ENCODE measurements around the gene KDM4B. TPM values are rescaled to one million over a fixed set of nuclear protein-coding genes. Genes with fewer than 3 reads are reported as not detected.

Gene KDM4B
- total RNA-seq, 1 experiment from 2014 or later: 35.9 TPM

- RAD21 ChIA-PET (ENCODE audit: low non-redundant PET in 1 of 2, low total read pairs in 2 of 2, uncharacterized antibody in 2 of 2, unreplicated experiment in 2 of 2): no interaction called here
- Histone ChIP-seq H3K27ac (ENCODE audit: low read depth, low read length) (no peak overlapping the region), H3K9me2 (ENCODE audit: insufficient read depth) (no peaks in the 10 kb centered on the region), H3K4me3 (replicated peaks in 1 of 2; ENCODE audit: low read depth in 1 of 2, low read length in 2 of 2) (no peak overlapping the region), H3K4me2 (ENCODE audit: low read length) (no peak overlapping the region), H4K20me1 (ENCODE audit: insufficient read depth) (no peaks in the 10 kb centered on the region), H3K36me3 (ENCODE audit: control insufficient read depth in 1 of 2, insufficient read depth in 2 of 2, low read length in 2 of 2) (no peaks in the 10 kb centered on the region), H3K9ac (ENCODE audit: low read length) (no peak overlapping the region), H3K27me3 (ENCODE audit: insufficient read depth, low read length) (no peaks in the 10 kb centered on the region), H3K79me2 (ENCODE audit: insufficient read depth, low read length) (no peaks in the 10 kb centered on the region), H3K4me1 (ENCODE audit: control insufficient read depth in 1 of 2, insufficient read depth in 2 of 2, low read length in 2 of 2) (peaks cover 14 to 23% of the 10 kb centered on the region in 2 experiments; a peak in 3 of 4 replicates), H3K9me3 (ENCODE audit: control insufficient read depth in 1 of 2, insufficient read depth in 1 of 2, low read depth in 1 of 2, low read length in 2 of 2) (no peaks in the 10 kb centered on the region), H2AFZ (ENCODE audit: low read depth, low read length, poor library complexity, severe bottlenecking) (no peak overlapping the region)
- POLR2A ChIA-PET: no interaction called here
- no peak for TF ChIP-seq TCF7L2 (IDR thresholded peaks at IDR 0.05; ENCODE audit: borderline replicate concordance, extremely low read depth, insufficient read depth, insufficient read length)
- no peak for TF ChIP-seq ELF1 (IDR thresholded peaks at IDR 0.05; ENCODE audit: borderline replicate concordance, low read depth)
- TF ChIP-seq SIN3A (IDR thresholded peaks at IDR 0.05; ENCODE audit: low read depth): no peak
- no peak for TF ChIP-seq ATF3 (IDR thresholded peaks at IDR 0.05)
- TF ChIP-seq FOSL1 (IDR thresholded peaks at IDR 0.05; ENCODE audit: low read depth): no peak
- no peak for TF ChIP-seq MAX (IDR thresholded peaks at IDR 0.05)
- no peak for TF ChIP-seq ZNF274 (IDR thresholded peaks at IDR 0.05; ENCODE audit: low read depth, low read length)
- no peak for TF ChIP-seq EGR1 (IDR thresholded peaks at IDR 0.05; ENCODE audit: low read depth)
- TF ChIP-seq POLR2A (IDR thresholded peaks at IDR 0.05; ENCODE audit: borderline replicate concordance, extremely low read depth, insufficient read depth, insufficient read length): no peak
- TF ChIP-seq CEBPB (IDR thresholded peaks at IDR 0.05; ENCODE audit: low read depth): no peak
- CTCF ChIA-PET: no interaction called here
- no TSS peak for BruUV-seq (replicated peaks)
- intact Hi-C loops (cut with micrococcal nuclease): no loop called here
- ATAC-seq (no peak), DNase-seq (ENCODE audit: low read depth, low spot score) (no peak)
Observed at GRCh38 chr19:5181329-5181728, 212.4 kb downstream of the KDM4B start.

GRCh38 chr19:5182751-5183150 is 213.8 kb downstream of the KDM4B start:
- H3K4me3 ChIP-seq (replicated peaks in 1 of 2; ENCODE audit: low read depth in 1 of 2, low read length in 2 of 2): no peak overlapping the region
- H3K4me1 ChIP-seq (ENCODE audit: control insufficient read depth in 1 of 2, insufficient read depth in 2 of 2, low read length in 2 of 2): peaks cover 3 to 11% of the 10 kb centered on the region in 2 experiments; a peak in 3 of 4 replicates
- intact Hi-C loops (cut with micrococcal nuclease): no loop called here
- H3K9me3 ChIP-seq (ENCODE audit: control insufficient read depth in 1 of 2, insufficient read depth in 1 of 2, low read depth in 1 of 2, low read length in 2 of 2): no peaks in the 10 kb centered on the region
- no peaks in the 10 kb centered on the region for H3K36me3 ChIP-seq (ENCODE audit: control insufficient read depth in 1 of 2, insufficient read depth in 2 of 2, low read length in 2 of 2)
- no peaks in the 10 kb centered on the region for H3K9me2 ChIP-seq (ENCODE audit: insufficient read depth)
- no peaks in the 10 kb centered on the region for H3K79me2 ChIP-seq (ENCODE audit: insufficient read depth, low read length)
- CTCF ChIA-PET: no interaction called here
- no peak overlapping the region for H3K4me2 ChIP-seq (ENCODE audit: low read length)
- no peaks in the 10 kb centered on the region for H4K20me1 ChIP-seq (ENCODE audit: insufficient read depth)
- no peak for ATAC-seq
- RAD21 ChIA-PET (ENCODE audit: low non-redundant PET in 1 of 2, low total read pairs in 2 of 2, uncharacterized antibody in 2 of 2, unreplicated experiment in 2 of 2): no interaction called here
- no peak overlapping the region for H3K9ac ChIP-seq (ENCODE audit: low read length)
- no TSS peak for BruUV-seq (replicated peaks)
- H3K27ac ChIP-seq (ENCODE audit: low read depth, low read length): no peak overlapping the region
- no peak for DNase-seq (ENCODE audit: low read depth, low spot score)
- no peak for TF ChIP-seq ZBTB33 (IDR thresholded peaks at IDR 0.05; ENCODE audit: extremely low read depth, insufficient replicate concordance, low read length)
- no peak for TF ChIP-seq ZNF274 (IDR thresholded peaks at IDR 0.05; ENCODE audit: low read depth, low read length)
- TF ChIP-seq EGR1 (IDR thresholded peaks at IDR 0.05; ENCODE audit: low read depth): no peak
- no peak for TF ChIP-seq EZH2phosphoT487 (IDR thresholded peaks at IDR 0.05; ENCODE audit: borderline replicate concordance)
- TF ChIP-seq SIN3A (IDR thresholded peaks at IDR 0.05; ENCODE audit: low read depth): no peak
- TF ChIP-seq ELF1 (IDR thresholded peaks at IDR 0.05; ENCODE audit: borderline replicate concordance, low read depth): no peak
- no peak for TF ChIP-seq RAD21 (IDR thresholded peaks at IDR 0.05; ENCODE audit: low read depth)
- TF ChIP-seq EZH2 (IDR thresholded peaks at IDR 0.05): no peak
- TF ChIP-seq SRF (IDR thresholded peaks at IDR 0.05; ENCODE audit: low read depth): no peak
- TF ChIP-seq ZFX (IDR thresholded peaks at IDR 0.05): no peak
- no peak for TF ChIP-seq MAX (IDR thresholded peaks at IDR 0.05)
- no peak for TF ChIP-seq TCF7L2 (IDR thresholded peaks at IDR 0.05; ENCODE audit: borderline replicate concordance, extremely low read depth, insufficient read depth, insufficient read length)
- no peak for TF ChIP-seq ATF3 (IDR thresholded peaks at IDR 0.05)
- TF ChIP-seq CBX3 (IDR thresholded peaks at IDR 0.05; ENCODE audit: low read depth): no peak
- no peak for TF ChIP-seq SP1 (IDR thresholded peaks at IDR 0.05; ENCODE audit: low read depth)
- no peak for TF ChIP-seq POLR2A (IDR thresholded peaks at IDR 0.05; ENCODE audit: borderline replicate concordance, extremely low read depth, insufficient read depth, insufficient read length)
- no peaks in the 10 kb centered on the region for H3K27me3 ChIP-seq (ENCODE audit: insufficient read depth, low read length)
- POLR2A ChIA-PET: no interaction called here
- H2AFZ ChIP-seq (ENCODE audit: low read depth, low read length, poor library complexity, severe bottlenecking): no peak overlapping the region

Data from HCT116 (cell line).